Aorta (tissue), 5 donors: ENCODE results near the gene ARHGEF19. TPM values are rescaled to one million over a fixed set of nuclear protein-coding genes. Genes with fewer than 3 reads are reported as not detected.

Experiments
- ATAC-seq: fragments of 200-7000 bp; cut with Tn5 transposase; one replicate; pipeline ENCODE4 v1.9.1; 2022; ENCODE audit warnings: moderate library complexity; ENCODE audit not compliant: low FRiP score
- DNase-seq, 2 donors: peaks; one replicate each; pipeline ENCODE4 v3.0.0-alpha.2; 2020
- H3K27ac ChIP-seq, 2 donors: one replicate each; pipeline ENCODE4 v1.5.1; 2013; ENCODE audit warnings: low read length in 2 of 2, mild to moderate bottlenecking in 2 of 2, moderate library complexity in 2 of 2, control low read depth in 1 of 2, inconsistent platforms in 1 of 2, low read depth in 1 of 2
- H3K27me3 ChIP-seq, 2 donors: one replicate each; pipeline ENCODE4 v1.6.1; 2013; ENCODE audit warnings: control low read depth in 1 of 2, low read length in 1 of 2, mild to moderate bottlenecking in 1 of 2, moderate library complexity in 1 of 2; ENCODE audit not compliant: insufficient read depth in 2 of 2, control insufficient read depth in 1 of 2
- H3K36me3 ChIP-seq, 2 donors: one replicate each; pipeline ENCODE4 v1.6.1; 2013; ENCODE audit warnings: control low read depth in 1 of 2, low read length in 1 of 2, mild to moderate bottlenecking in 1 of 2; ENCODE audit not compliant: insufficient read depth in 2 of 2, control insufficient read depth in 1 of 2
- H3K4me1 ChIP-seq, 2 donors: one replicate each; pipeline ENCODE4 v1.6.1; 2013; ENCODE audit warnings: low read length in 2 of 2, control low read depth in 1 of 2, mild to moderate bottlenecking in 1 of 2, moderate library complexity in 1 of 2; ENCODE audit not compliant: insufficient read depth in 2 of 2, control insufficient read depth in 1 of 2
- H3K4me3 ChIP-seq, 2 donors: one replicate each; pipeline ENCODE4 v1.5.1; 2013; ENCODE audit warnings: low read length in 2 of 2, control low read depth in 1 of 2, mild to moderate bottlenecking in 1 of 2
- H3K9me3 ChIP-seq: one replicate; pipeline ENCODE4 v1.6.1; 2013; ENCODE audit warnings: mild to moderate bottlenecking, low read length; ENCODE audit not compliant: control insufficient read depth
- WGBS, 2 donors: extraction: QIAGEN DNeasy Blood & Tissue Kit; methylation state at CpG; one replicate each; pipeline ENCODE4 v1.1.7; 2013; 5-methylcytosine and 5-hydroxymethylcytosine counted together
- intact Hi-C, 2 donors: fragments of 100-400 bp; cut with DNase I; formaldehyde crosslinking; loops; one replicate each; pipeline versions ENCODE4 v1.14.2 to v1.15.0; 2022
- polyA plus RNA-seq, 2 donors: library from polyadenylated mRNA; stranded (reverse); fragments of 200-250 nt; gene quantifications; one replicate each; pipeline ENCODE4 v1.2.3, GENCODE V29; 2013
- total RNA-seq, 2 donors: library from RNA; stranded (reverse); fragmentation: NEBNext Ultra II Directional; extraction: Animal tissue kit (Norgen Biotek cat#: 25700); gene quantifications; one replicate each; pipeline ENCODE4 v1.2.1, GENCODE V29; 2021
- donor health status: healthy with polysubstance abuse.
- donor health status: Bipolar disorder and iron deficiency.
- donor health status: DM: no; HTN: no; CAD: no.
- donor health status: DM: no; HTN: no; CAD: no.
- donor health status: DM: yes; HTN: yes; CAD: no.

ARHGEF19 gene
- total and polyA plus RNA-seq, 4 donors, result 3.3 to 19.7 (median 7.9) TPM

GRCh38 chr1:16241221-16241708, 28.8 kb upstream of the ARHGEF19 start:
- Histone ChIP-seq H3K4me3 (no peak overlapping the region), H3K36me3 (no peaks in the 10 kb centered on the region), H3K9me3 (no peaks in the 10 kb centered on the region), H3K27ac (no peak overlapping the region), H3K4me1 (no peaks in the 10 kb centered on the region), H3K27me3 (no peaks in the 10 kb centered on the region)
- WGBS, 2 donors, result 53 to 61% methylated on average over 10 of the region's 10 CpGs
- ATAC-seq (no peak), DNase-seq (peak; percentile 12 to 38)
- intact Hi-C loops, result loop anchor here (5.0 kb wide), 4 partner anchors 34 to 164 kb away; no protein-coding TSS in a partner anchor

- Histone ChIP-seq H3K27me3 (no peaks in the 10 kb centered on the region), H3K4me3 (no peak overlapping the region), H3K27ac (no peak overlapping the region), H3K4me1 (no peaks in the 10 kb centered on the region), H3K36me3 (no peaks in the 10 kb centered on the region), H3K9me3 (no peaks in the 10 kb centered on the region)
- intact Hi-C loops, result loop anchor here (5.0 kb wide), 4 partner anchors 33 to 163 kb away; no protein-coding TSS in a partner anchor
- DNase-seq (peak in 1 of 2 donors; percentile 1), ATAC-seq (no peak)
- 92 to 93% methylated on average over 2 of the region's 2 CpGs for WGBS, 2 donors
Measured at GRCh38 chr1:16239972-16240491, 27.6 kb upstream of the ARHGEF19 start.

DNA sequence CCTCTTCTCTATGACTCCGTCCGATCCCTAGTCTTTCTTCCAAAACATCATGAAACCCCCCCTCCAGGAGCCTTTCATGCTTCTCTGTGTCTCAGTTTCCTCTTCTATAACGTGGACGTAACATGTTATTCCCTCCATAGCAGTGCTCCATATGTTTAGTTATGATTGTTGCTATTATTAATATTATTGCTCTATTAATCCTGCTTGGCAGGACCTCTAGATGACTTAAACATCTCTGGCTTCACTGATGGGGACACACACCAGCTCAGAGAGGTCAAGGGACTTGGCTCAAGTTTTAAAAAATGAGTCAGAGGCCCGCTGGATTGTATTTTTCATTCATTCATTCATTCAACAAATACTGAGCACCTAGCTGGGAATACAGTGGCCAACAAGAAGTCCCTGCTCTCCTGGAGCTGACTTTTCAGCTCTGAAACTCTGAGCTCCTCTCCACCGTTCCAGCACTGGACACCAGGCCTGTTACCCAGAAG, 24.9 kb upstream of the ARHGEF19 start:
- intact Hi-C loops, result no loop called here
- H3K27ac ChIP-seq, result peak overlapping the region in 1 of 2 donors; percentile 28

DNA sequence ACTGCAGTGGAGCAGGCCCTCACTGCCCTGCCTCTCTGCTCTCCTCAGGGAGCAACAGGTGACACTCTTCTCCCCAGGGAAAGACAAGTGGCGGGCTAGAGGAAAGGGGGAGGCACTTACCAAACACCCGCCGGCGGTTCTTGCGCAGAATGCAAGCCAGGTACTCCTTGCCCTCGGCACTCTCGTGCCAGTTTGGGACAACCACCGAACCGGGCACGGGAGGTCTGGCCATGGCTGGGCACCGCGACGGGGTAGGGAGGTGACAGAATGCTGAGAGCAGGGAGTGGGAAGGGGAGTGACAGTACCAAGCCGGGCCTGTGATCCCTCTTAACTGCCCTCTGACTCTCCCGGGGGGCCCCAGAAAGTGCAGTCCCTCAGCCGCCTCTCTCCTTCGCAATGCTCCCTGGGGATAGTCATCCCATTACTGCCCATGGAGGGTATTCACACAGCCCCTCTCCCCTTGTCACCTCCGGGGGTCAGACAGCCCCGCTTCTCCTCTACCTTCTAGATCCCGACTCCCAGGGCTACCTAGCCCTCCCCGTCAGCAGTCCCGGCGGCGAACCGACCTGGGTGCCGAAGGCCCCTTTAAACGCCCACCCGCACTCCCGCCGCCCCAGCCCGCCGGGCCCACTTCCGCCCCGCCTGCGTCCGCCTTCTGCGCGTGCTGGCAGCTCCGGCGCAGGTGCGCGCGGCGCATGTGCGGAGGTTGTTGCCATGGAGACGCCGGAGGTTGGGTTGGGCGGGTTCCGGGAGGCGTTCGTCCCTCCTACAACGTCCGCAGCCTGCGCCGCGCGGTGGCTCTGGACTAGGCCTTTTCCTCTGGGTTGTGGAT, 24.3 kb upstream of the ARHGEF19 start, which contains the start of gene CPLANE2:
CPLANE2 (minus strand) TSS at position 673 of the 832 bp plus-strand sequence; CDS start at position 232, 441 bp downstream.
- no peaks in the 10 kb centered on the region for H3K27me3 ChIP-seq
- ATAC-seq (peak; percentile 95), DNase-seq (peak; percentile 96 to 98)
- WGBS, 2 donors, result 1% methylated on average over 57 of the region's 57 CpGs
- intact Hi-C loops, result no loop called here
- H3K4me3 ChIP-seq, result peak within 1 kb of the TSS; percentile 4 to 37
- no peaks in the 10 kb centered on the region for H3K9me3 ChIP-seq
- no peaks in the 10 kb centered on the region for H3K36me3 ChIP-seq
- H3K27ac ChIP-seq, result peak within 1 kb of the TSS in 1 of 2 donors; percentile 49
- H3K4me1 ChIP-seq, result no peaks in the 10 kb centered on the region

More for the DNA sequence above, 24.9 kb upstream of the ARHGEF19 start:
- Histone ChIP-seq H3K4me1 (no peaks in the 10 kb centered on the region), H3K9me3 (no peaks in the 10 kb centered on the region), H3K36me3 (no peaks in the 10 kb centered on the region), H3K4me3 (no peak overlapping the region), H3K27me3 (no peaks in the 10 kb centered on the region)
- whole genome bisulfite sequencing, 2 donors, result 15 to 16% methylated on average over 6 of the region's 6 CpGs
- peak in 1 of 2 donors; percentile 36 for DNase-seq
- ATAC-seq, result no peak

- peak; percentile 39 for ATAC-seq
- peak in 1 of 2 donors; percentile 47 for DNase-seq
- 43 to 44% methylated on average over 6 of the region's 6 CpGs for WGBS, 2 donors
- Histone ChIP-seq H3K36me3 (no peaks in the 10 kb centered on the region), H3K9me3 (no peaks in the 10 kb centered on the region), H3K4me1 (no peaks in the 10 kb centered on the region), H3K4me3 (peak overlapping the region in 1 of 2 donors; percentile 4), H3K27ac (no peak overlapping the region), H3K27me3 (no peaks in the 10 kb centered on the region)
- intact Hi-C loops, result no loop called here
Measured at GRCh38 chr1:16235944-16236510, 23.6 kb upstream of the ARHGEF19 start.

- no peaks in the 10 kb centered on the region for H3K9me3 ChIP-seq
- H3K27ac ChIP-seq, result no peak overlapping the region
- ATAC-seq (no peak), DNase-seq (peak in 1 of 2 donors; percentile 7)
- H3K4me1 ChIP-seq, result no peaks in the 10 kb centered on the region
- no peaks in the 10 kb centered on the region for H3K27me3 ChIP-seq
- H3K36me3 ChIP-seq, result no peaks in the 10 kb centered on the region
- intact Hi-C loops, result no loop called here
- no peak overlapping the region for H3K4me3 ChIP-seq
- 92 to 100% methylated on average over 2 of the region's 2 CpGs for WGBS, 2 donors
Measured at GRCh38 chr1:16235347-16235746, 22.9 kb upstream of the ARHGEF19 start.

GRCh38 chr1:16233431-16233830, 21.0 kb upstream of the ARHGEF19 start:
- H3K27ac ChIP-seq, result no peak overlapping the region
- H3K36me3 ChIP-seq, result no peaks in the 10 kb centered on the region
- no peaks in the 10 kb centered on the region for H3K9me3 ChIP-seq
- DNase-seq, result peak in 1 of 2 donors; percentile 66
- H3K4me1 ChIP-seq, result no peaks in the 10 kb centered on the region
- no peaks in the 10 kb centered on the region for H3K27me3 ChIP-seq
- ATAC-seq, result no peak
- no peak overlapping the region for H3K4me3 ChIP-seq
- intact Hi-C loops, result no loop called here
- WGBS, 2 donors, result 98 to 99% methylated on average over 8 of the region's 8 CpGs

DNA sequence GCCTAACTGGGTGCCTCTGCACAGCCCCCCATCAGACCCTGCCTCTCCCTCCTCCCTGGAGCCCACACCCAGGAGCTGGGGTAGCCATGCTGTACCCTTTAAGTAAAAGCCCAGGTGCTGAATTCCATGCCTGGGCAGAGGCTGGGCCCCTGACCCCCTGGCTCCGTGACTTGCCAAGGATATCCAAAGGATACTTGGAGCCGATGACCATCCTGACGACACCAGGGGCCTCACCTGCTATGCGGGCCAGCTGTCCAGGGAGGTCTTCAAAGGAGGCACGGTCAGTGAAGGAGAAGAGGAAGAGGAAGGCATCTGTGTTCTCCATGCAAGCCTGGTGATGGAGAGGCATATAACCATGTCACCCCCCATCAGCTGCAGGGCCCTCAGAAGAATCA, 19.9 kb upstream of the ARHGEF19 start:
- ATAC-seq (no peak), DNase-seq (peak in 1 of 2 donors; percentile 69)
- intact Hi-C loops, result no loop called here
- Histone ChIP-seq H3K4me1 (no peaks in the 10 kb centered on the region), H3K9me3 (no peaks in the 10 kb centered on the region), H3K4me3 (no peak overlapping the region), H3K36me3 (no peaks in the 10 kb centered on the region), H3K27ac (no peak overlapping the region), H3K27me3 (no peaks in the 10 kb centered on the region)
- 88 to 96% methylated on average over 5 of the region's 5 CpGs for WGBS, 2 donors
